ENCODE measurements around the gene LONRF2. TPM values are rescaled to one million over a fixed set of nuclear protein-coding genes. Genes with fewer than 3 reads are reported as not detected.

LONRF2 gene
- total and polyA plus RNA-seq, 2 of the 4 experiments (the other 2 are of a cell fraction): 0.19 to 0.54 TPM

GRCh38 chr2:100281521-100282438 lies 40.5 kb downstream of the LONRF2 start:
- Histone ChIP-seq H2BK20ac (ENCODE audit: low read depth, low read length) (no peak overlapping the region), H3K4me2 (ENCODE audit: low read depth, low read length) (no peak overlapping the region), H3K36me3 (ENCODE audit: control insufficient read depth, insufficient read depth, low read length) (no peaks in the 10 kb centered on the region), H3K9ac (ENCODE audit: low read depth, low read length) (no peak overlapping the region), H2BK15ac (ENCODE audit: low read depth, low read length) (no peak overlapping the region), H4K5ac (ENCODE audit: low read depth, low read length) (no peak overlapping the region), H4K8ac (ENCODE audit: low read depth in 2 of 2, low read length in 2 of 2) (no peak overlapping the region), H2AK5ac (ENCODE audit: low read depth, low read length) (no peak overlapping the region), H3K9me3 (ENCODE audit: control insufficient read depth, insufficient read depth, low read length) (no peaks in the 10 kb centered on the region), H3K4me3 (ENCODE audit: insufficient read depth, low read depth, low read length) (no peak overlapping the region), H3K4me1 (ENCODE audit: control insufficient read depth, insufficient read depth, low read length) (peaks cover 5% of the 10 kb centered on the region; the same call in 1 of the 2 replicates), H2BK5ac (ENCODE audit: low read depth, low read length, poor library complexity, severe bottlenecking) (no peak overlapping the region), H3K56ac (ENCODE audit: extremely low read depth, insufficient read depth, low read length) (no peak overlapping the region), H3K27ac (ENCODE audit: insufficient read depth, low read length) (no peak overlapping the region), H3K14ac (replicated peaks; ENCODE audit: low read depth, low read length) (no peak overlapping the region), H4K20me1 (ENCODE audit: insufficient read depth, low read length) (no peaks in the 10 kb centered on the region), H3K79me1 (ENCODE audit: low read depth in 1 of 2, low read length in 2 of 2) (no peaks in the 10 kb centered on the region), H3K23ac (ENCODE audit: low read depth, low read length) (no peak overlapping the region), H2AK9ac (replicated peaks; ENCODE audit: low read depth, low read length, poor library complexity) (no peak overlapping the region), H3K18ac (ENCODE audit: low read depth, low read length) (no peak overlapping the region), H4K91ac (ENCODE audit: insufficient read depth, low read depth, low read length) (no peak overlapping the region), H3K27me3 (ENCODE audit: control insufficient read depth, insufficient read depth, low read length) (peaks cover 19% of the 10 kb centered on the region), H2BK120ac (ENCODE audit: low read depth, low read length) (no peak overlapping the region), H3K9me1 (ENCODE audit: insufficient read depth, low read length) (peaks cover 7% of the 10 kb centered on the region), H2AFZ (replicated peaks; ENCODE audit: low read length, poor library complexity) (no peak overlapping the region), H3K4ac (ENCODE audit: low read depth, low read length) (no peak overlapping the region)
- DNase-seq (no peak), ATAC-seq (ENCODE audit: low read depth) (no peak)
- intact Hi-C loops (cut with micrococcal nuclease): no loop called here
- BruUV-seq (replicated peaks): no TSS peak
- TF ChIP-seq RFX5 (IDR thresholded peaks at IDR 0.05; ENCODE audit: low read depth, low read length) (no peak), ELK1 (IDR thresholded peaks at IDR 0.05; ENCODE audit: borderline replicate concordance, low read depth, low read length) (no peak), NFE2L2 (IDR thresholded peaks at IDR 0.05; ENCODE audit: low read depth, low read length) (no peak)
- in situ Hi-C loops (cut with MboI; ENCODE audit: low sequenced_read_pairs): no loop called here
- dilution Hi-C loops (cut with HindIII; ENCODE audit: low sequenced_read_pairs, unreplicated experiment): no loop called here
- POLR2A ChIA-PET (ENCODE audit: unreplicated experiment): interaction anchor here (0.5 kb wide), 1 partner anchor 9 kb away, joined by 5 read pairs; no protein-coding TSS in a partner anchor
- no CpG with 5 or more reads among the region's 16 CpGs for WGBS, 2 experiments (ENCODE audit: extremely low coverage in 2 of 2, insufficient read length in 1 of 2)
- CTCF ChIA-PET: interaction anchor here (0.6 kb wide), 1 partner anchor 90 kb away, joined by 4 read pairs; no protein-coding TSS in a partner anchor

Measured in IMR-90 (cell line).